NCI-H510A (cell line): ENCODE measurements around the gene USP1.

Experiments used
- DNase-seq: peaks from one replicate; lab custom pipeline; 2025; lab: John Stamatoyannopoulos, UW

Gene USP1

DNA sequence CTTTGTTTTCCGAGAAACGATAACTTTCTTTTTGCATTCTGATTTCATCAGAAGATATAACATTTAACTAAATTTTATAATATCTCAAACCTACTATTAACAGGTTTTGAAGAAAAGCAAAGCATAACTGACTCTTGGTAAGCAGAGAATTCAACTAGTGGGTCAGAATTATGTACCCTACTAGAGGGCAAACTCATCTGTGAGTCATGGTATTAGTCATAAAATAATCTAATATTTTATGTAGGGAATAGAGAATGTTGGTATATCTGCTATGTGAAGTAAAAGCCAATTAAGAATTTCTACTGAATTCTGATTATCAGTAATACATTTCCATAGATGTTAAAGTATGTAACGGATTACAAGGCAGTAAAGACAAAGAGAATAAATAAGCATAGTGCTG, 56.8 kb downstream of the USP1 start:
- no peak for DNase-seq

DNA sequence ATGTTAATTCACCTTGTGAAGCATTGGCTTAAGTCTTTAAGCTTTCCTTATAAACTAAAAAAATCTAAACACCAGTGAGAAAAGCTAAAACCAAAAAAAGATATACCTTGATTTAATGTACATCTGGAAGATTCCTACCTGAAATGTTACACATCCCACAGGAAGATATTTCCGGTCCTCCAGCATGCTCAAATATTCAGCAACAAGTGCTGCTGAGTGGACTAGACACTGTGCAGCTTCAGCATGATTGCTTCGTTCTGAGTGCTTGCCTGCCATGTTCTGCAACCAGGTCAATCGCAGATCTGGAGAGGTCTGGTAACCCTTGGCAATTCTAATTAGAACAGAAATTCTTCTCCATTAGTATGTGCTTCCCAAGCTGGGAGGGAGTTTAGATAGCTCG, 57.3 kb downstream of the USP1 start:
- DNase-seq, result no peak

DNA sequence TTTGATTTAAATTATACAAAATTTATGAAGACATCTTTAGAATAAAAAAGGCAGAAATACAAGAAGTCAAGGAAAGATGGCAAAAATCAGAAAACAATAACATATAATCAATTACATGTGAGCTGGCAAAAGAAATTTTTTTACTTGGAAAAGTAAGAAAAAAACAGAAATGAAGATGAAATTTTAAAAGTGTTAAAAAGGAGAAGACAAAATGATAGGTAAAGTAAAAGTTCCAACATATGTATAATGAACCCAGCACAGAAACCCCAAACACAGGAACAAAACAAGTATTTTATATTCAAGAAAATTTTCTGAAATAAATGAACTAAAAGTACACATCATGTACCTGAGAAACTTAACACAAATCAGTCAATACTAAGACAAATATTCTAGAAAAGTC, 63.4 kb downstream of the USP1 start:
- DNase-seq, result no peak
